HL-60 (cell line): Measurements from ENCODE around the gene TMEM240.
"Not testable (repeated sequence)": the region's sequence is repeated elsewhere in the genome, so short reads cannot be mapped to it uniquely, and the experiment has no call there.

Experiments
- GABPA ChIP-seq: IDR thresholded peaks from 2 replicates; pipeline ENCODE4 v1.6.1; 2012; ENCODE audit warnings: low read depth
- POLR2AphosphoS5 ChIP-seq: IDR thresholded peaks from 2 replicates; pipeline ENCODE4 v1.6.1; 2012; ENCODE audit warnings: low read depth
- REST ChIP-seq: IDR thresholded peaks from 2 replicates; pipeline ENCODE4 v1.6.1; 2012; ENCODE audit warnings: low read depth; ENCODE audit not compliant: insufficient replicate concordance
- SPI1 ChIP-seq: IDR thresholded peaks from 2 replicates; pipeline ENCODE4 v1.6.1; 2012; ENCODE audit warnings: low read depth, mild to moderate bottlenecking, borderline replicate concordance
- TF ChIP-seq, protein P1 (sequence below): IDR thresholded peaks from one replicate; pipeline ENCODE4 v1.5.1; 2011; ENCODE audit warnings: low read length, control low read depth, inconsistent platforms; ENCODE audit not compliant: insufficient read depth

DNA sequence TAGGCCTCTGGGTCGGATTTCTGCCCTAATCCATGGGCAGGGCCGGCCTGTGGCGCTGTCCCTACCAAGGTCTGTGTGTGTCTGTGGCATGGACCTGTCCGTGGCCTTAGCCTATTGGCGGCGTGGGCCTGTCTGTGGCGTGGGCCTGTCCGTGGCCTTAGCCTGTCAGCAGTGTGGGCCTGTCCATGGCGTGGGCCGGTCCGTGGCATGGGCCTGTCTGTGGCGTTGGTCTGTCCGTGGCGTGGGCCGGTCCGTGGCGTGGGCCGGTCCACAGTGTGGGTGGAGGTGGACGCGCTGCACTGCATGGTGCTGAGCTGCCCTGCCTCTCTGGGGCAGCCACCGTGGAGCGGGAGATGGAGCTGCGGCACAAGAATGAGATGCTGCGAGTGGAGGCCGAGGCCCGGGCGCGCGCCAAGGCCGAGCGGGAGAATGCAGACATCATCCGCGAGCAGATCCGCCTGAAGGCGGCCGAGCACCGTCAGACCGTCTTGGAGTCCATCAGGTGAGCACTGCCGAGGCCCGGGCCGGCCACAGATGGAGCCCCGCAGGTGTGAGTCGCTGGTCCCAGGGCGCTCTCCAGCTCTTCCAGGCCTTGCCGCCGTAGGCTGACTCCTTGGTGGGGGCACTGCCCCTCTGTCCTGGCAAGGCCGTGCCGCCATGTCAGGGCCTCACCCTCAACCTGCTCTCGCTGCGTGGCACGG is 20.5 kb downstream of the TMEM240 start:
- TF ChIP-seq, protein P1, sequence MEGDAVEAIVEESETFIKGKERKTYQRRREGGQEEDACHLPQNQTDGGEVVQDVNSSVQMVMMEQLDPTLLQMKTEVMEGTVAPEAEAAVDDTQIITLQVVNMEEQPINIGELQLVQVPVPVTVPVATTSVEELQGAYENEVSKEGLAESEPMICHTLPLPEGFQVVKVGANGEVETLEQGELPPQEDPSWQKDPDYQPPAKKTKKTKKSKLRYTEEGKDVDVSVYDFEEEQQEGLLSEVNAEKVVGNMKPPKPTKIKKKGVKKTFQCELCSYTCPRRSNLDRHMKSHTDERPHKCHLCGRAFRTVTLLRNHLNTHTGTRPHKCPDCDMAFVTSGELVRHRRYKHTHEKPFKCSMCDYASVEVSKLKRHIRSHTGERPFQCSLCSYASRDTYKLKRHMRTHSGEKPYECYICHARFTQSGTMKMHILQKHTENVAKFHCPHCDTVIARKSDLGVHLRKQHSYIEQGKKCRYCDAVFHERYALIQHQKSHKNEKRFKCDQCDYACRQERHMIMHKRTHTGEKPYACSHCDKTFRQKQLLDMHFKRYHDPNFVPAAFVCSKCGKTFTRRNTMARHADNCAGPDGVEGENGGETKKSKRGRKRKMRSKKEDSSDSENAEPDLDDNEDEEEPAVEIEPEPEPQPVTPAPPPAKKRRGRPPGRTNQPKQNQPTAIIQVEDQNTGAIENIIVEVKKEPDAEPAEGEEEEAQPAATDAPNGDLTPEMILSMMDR: not testable (repeated sequence)
- TF ChIP-seq POLR2AphosphoS5, GABPA, REST, SPI1: not testable (repeated sequence)
